Activated T-cell treated with anti-CD3 and anti-CD28 coated beads, Interleukin-2, amount 50 U/mL, for 24 hours (primary cell): ENCODE results near the gene LGI1.

Source experiments
- DNase-seq: peaks from one replicate; pipeline ENCODE4 v3.0.0-alpha.2; 2020
- H3K27ac Mint-ChIP-seq: 2 replicates; pipeline ENCODE4 v1.8.0; 2020; ENCODE audit warnings: mild to moderate bottlenecking, mixed read lengths
- H3K27me3 Mint-ChIP-seq: 2 replicates; pipeline ENCODE4 v1.8.0; 2020; ENCODE audit warnings: mixed read lengths
- H3K36me3 Mint-ChIP-seq: 2 replicates; pipeline ENCODE4 v1.8.0; 2020; ENCODE audit warnings: low read depth, mixed read lengths
- H3K4me1 Mint-ChIP-seq: 2 replicates; pipeline ENCODE4 v1.8.0; 2020; ENCODE audit warnings: low read depth, mixed read lengths
- H3K4me3 Mint-ChIP-seq: 2 replicates; pipeline ENCODE4 v1.8.0; 2020; ENCODE audit warnings: mild to moderate bottlenecking, moderate library complexity, mixed read lengths
- H3K9me3 Mint-ChIP-seq: 2 replicates; pipeline ENCODE4 v1.8.0; 2020; ENCODE audit warnings: mixed read lengths

The LGI1 gene

DNA sequence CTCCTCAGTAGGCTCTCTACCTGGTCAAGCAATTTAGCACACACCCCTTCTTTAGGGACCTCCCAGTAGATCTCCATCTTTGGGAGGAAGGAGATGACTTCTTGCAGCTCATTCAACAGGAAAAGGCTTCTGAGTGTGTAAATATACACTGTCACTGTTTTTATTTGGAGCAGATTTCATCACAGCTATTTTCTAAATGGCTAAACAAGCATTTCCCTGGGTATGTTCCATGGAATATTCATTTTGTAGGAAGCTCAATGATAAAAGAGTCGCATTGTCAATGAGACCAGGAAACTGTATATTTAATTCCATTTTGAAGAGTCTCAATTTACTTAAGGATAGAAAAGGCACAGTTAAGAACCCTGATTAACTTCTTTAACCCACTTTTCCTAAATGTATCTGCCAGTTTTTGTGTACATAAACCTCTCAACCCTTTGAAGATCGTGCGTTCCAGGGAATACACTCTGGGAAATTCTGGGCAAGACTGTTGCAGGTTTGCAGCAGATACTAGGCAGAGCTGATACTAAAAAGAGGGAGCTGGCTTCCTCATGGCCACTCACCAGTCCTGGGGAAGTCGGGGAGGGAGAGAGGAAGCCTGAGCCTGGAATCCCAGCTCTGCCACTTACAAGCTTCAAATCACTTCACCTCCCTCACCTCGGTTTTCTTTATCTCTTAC lies 10.1 kb downstream of the LGI1 start:
- Mint-ChIP-seq H3K4me3 (no peak overlapping the region), H3K36me3 (no peaks in the 10 kb centered on the region), H3K4me1 (no peaks in the 10 kb centered on the region), H3K27ac (no peak overlapping the region), H3K27me3 (peaks cover 26% of the 10 kb centered on the region), H3K9me3 (no peaks in the 10 kb centered on the region)
- no peak for DNase-seq

DNA sequence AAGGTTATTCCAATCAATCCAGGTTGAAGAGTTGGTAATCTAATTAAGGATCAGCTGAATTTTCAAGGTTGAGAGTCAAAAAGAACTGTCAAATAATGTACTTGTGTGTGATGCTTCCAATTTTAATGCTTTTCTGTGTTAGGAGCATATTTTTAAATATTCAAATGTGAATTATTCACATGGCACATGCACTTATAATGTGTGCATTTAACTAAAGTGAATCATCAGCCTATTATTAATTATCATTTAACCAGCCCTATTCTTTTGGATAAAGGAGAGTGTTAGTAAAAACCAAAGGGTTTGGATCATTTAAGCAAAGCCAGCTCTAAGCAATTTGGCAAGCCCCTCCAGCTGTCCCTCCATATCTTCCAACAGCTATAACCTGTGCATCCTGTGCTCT lies 11.2 kb downstream of the LGI1 start:
- no peaks in the 10 kb centered on the region for H3K4me1 Mint-ChIP-seq
- H3K36me3 Mint-ChIP-seq, result no peaks in the 10 kb centered on the region
- no peak overlapping the region for H3K27ac Mint-ChIP-seq
- DNase-seq, result no peak
- H3K27me3 Mint-ChIP-seq, result peaks cover 17% of the 10 kb centered on the region
- H3K9me3 Mint-ChIP-seq, result no peaks in the 10 kb centered on the region
- H3K4me3 Mint-ChIP-seq, result no peak overlapping the region

- Mint-ChIP-seq H3K4me1 (no peaks in the 10 kb centered on the region), H3K36me3 (no peaks in the 10 kb centered on the region), H3K27ac (no peak overlapping the region), H3K27me3 (peaks cover 24% of the 10 kb centered on the region), H3K4me3 (no peak overlapping the region), H3K9me3 (no peaks in the 10 kb centered on the region)
- DNase-seq, result no peak
Measured at GRCh38 chr10:93771354-93771753, 13.6 kb downstream of the LGI1 start.

DNA sequence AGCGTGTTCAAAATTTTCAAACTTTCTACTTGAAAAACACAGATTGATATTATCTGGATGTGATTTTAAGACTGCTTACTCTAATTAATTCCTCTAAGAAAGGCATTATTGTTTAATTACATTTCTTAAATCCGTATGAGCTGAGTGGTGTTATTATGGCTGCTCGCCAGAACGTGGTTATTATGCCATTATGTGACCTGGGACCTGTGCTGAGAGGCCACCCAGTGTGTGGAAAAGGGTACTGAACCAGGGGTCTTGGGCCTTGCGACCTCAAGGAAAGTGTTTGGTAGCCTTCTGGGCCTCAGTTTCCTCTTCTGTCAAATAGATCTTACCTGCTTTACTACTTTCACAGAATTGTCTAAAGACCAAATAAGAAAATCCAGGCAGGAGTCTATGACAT lies 15.4 kb downstream of the LGI1 start:
- no peak overlapping the region for H3K27ac Mint-ChIP-seq
- H3K36me3 Mint-ChIP-seq, result no peaks in the 10 kb centered on the region
- peaks cover 20% of the 10 kb centered on the region for H3K27me3 Mint-ChIP-seq
- no peaks in the 10 kb centered on the region for H3K4me1 Mint-ChIP-seq
- DNase-seq, result no peak
- H3K9me3 Mint-ChIP-seq, result no peaks in the 10 kb centered on the region
- H3K4me3 Mint-ChIP-seq, result no peak overlapping the region

GRCh38 chr10:93773705-93774104 lies 16.0 kb downstream of the LGI1 start:
- Mint-ChIP-seq H3K4me3 (no peak overlapping the region), H3K9me3 (no peaks in the 10 kb centered on the region), H3K4me1 (no peaks in the 10 kb centered on the region), H3K27me3 (peaks cover 16% of the 10 kb centered on the region), H3K27ac (no peak overlapping the region), H3K36me3 (no peaks in the 10 kb centered on the region)
- DNase-seq, result no peak

DNA sequence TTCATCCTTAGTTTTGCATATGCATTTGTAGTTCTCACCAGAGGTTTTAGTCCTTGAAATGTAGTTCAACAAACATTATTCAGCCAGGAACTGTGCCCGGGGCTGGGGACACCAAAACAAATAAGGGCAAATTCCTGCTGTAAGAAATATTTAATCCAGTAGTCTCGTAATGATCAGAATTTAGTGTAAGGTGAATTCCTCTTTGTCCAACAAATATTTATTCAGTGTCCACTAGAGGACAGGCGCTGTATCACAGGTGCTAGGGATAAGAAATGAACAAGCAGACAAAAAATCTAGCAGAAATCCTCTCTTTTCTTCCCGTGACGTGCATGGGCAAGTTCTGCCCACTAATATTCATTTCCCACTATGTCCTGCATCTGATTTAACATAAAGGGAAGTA lies 17.6 kb downstream of the LGI1 start:
- H3K27ac Mint-ChIP-seq, result no peak overlapping the region
- no peaks in the 10 kb centered on the region for H3K36me3 Mint-ChIP-seq
- H3K9me3 Mint-ChIP-seq, result no peaks in the 10 kb centered on the region
- H3K27me3 Mint-ChIP-seq, result peaks cover 13% of the 10 kb centered on the region
- H3K4me3 Mint-ChIP-seq, result no peak overlapping the region
- H3K4me1 Mint-ChIP-seq, result no peaks in the 10 kb centered on the region
- DNase-seq, result no peak

- Mint-ChIP-seq H3K9me3 (no peaks in the 10 kb centered on the region), H3K27ac (no peak overlapping the region), H3K36me3 (no peaks in the 10 kb centered on the region), H3K4me3 (no peak overlapping the region), H3K4me1 (no peaks in the 10 kb centered on the region), H3K27me3 (peaks cover 12% of the 10 kb centered on the region)
- no peak for DNase-seq
Measured at GRCh38 chr10:93777092-93777491, 19.4 kb downstream of the LGI1 start.

DNA sequence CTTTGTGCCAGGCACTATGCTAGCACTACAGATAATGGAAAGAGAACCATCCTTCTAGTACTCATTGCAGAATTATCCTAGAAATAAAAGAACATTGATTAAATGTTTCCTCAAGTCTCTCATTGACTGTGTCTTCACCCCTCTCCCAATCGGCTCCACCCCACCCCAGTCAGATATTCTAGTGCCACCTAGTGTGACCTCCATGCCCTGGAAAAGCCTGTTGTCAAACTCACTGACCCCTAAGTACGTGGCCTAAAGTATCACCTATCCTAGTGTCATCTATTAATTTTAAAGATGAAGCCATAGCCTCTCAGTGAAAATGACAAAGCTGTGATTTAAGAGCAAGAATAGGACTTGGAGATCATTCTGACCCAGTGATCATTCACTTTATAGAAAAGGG lies 26.3 kb downstream of the LGI1 start:
- no peak overlapping the region for H3K27ac Mint-ChIP-seq
- no peaks in the 10 kb centered on the region for H3K36me3 Mint-ChIP-seq
- no peak overlapping the region for H3K4me3 Mint-ChIP-seq

GRCh38 chr10:93788413-93789208 lies 30.9 kb downstream of the LGI1 start:
- Mint-ChIP-seq H3K9me3 (no peaks in the 10 kb centered on the region), H3K4me3 (no peak overlapping the region), H3K36me3 (no peaks in the 10 kb centered on the region), H3K27me3 (peaks cover 36% of the 10 kb centered on the region), H3K27ac (no peak overlapping the region), H3K4me1 (no peaks in the 10 kb centered on the region)
- DNase-seq, result no peak

More for the DNA sequence above, 26.3 kb downstream of the LGI1 start:
- no peak for DNase-seq
- H3K27me3 Mint-ChIP-seq, result peaks cover 14% of the 10 kb centered on the region
- H3K9me3 Mint-ChIP-seq, result no peaks in the 10 kb centered on the region
- H3K4me1 Mint-ChIP-seq, result no peaks in the 10 kb centered on the region

DNA sequence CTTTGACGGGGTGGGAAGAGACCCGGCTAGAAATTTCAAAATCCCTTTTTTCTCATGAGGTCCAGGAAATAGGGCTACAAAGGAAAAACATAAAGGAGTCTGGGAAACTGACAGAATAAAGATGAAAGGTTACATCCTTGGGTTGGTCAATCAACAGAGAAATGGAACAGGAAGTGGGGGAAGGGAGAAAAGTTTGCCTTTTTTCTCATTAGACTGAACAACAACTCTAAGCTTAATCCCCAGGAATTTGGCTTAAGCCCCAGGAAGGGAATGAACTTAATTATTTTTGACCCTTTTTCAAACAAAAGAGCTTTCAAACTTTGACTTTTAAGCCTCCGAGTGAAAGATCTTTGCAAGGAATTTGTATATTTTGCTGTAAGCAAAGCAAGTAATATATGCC lies 32.7 kb downstream of the LGI1 start:
- Mint-ChIP-seq H3K4me1 (no peaks in the 10 kb centered on the region), H3K4me3 (no peak overlapping the region), H3K36me3 (no peaks in the 10 kb centered on the region), H3K27ac (no peak overlapping the region), H3K9me3 (no peaks in the 10 kb centered on the region), H3K27me3 (peaks cover 42% of the 10 kb centered on the region)
- DNase-seq, result no peak

DNA sequence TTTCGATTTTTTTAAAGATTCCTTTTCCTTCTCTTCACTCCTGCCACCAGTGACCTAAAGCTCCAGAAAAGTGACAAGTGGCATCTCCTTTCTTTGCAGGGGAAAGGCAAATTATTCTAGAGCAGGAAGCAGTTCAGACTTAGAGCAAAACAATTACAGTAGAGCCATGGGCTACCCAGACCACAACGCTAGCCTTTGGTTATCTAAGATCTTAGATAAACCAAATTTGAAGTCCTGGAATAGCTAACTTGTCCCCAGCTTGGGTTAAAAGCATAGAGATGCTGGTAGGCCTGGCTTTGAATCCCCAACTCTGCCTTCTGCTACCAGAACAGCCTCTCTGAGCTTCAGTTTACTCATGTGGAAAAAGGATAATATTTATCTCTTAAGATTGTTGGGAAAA lies 38.4 kb downstream of the LGI1 start:
- H3K9me3 Mint-ChIP-seq, result no peaks in the 10 kb centered on the region
- no peak for DNase-seq
- H3K4me1 Mint-ChIP-seq, result no peaks in the 10 kb centered on the region
- peaks cover 18% of the 10 kb centered on the region for H3K27me3 Mint-ChIP-seq
- no peak overlapping the region for H3K4me3 Mint-ChIP-seq
- H3K27ac Mint-ChIP-seq, result no peak overlapping the region
- no peaks in the 10 kb centered on the region for H3K36me3 Mint-ChIP-seq

- Mint-ChIP-seq H3K4me3 (no peak overlapping the region), H3K27me3 (peaks cover 19% of the 10 kb centered on the region), H3K36me3 (no peaks in the 10 kb centered on the region), H3K27ac (no peak overlapping the region), H3K9me3 (no peaks in the 10 kb centered on the region), H3K4me1 (no peaks in the 10 kb centered on the region)
- no peak for DNase-seq
Measured at GRCh38 chr10:93797825-93798224, 40.1 kb downstream of the LGI1 start.

- DNase-seq, result no peak
- no peaks in the 10 kb centered on the region for H3K4me1 Mint-ChIP-seq
Measured at GRCh38 chr10:93799155-93799708, 41.5 kb downstream of the LGI1 start.

DNA sequence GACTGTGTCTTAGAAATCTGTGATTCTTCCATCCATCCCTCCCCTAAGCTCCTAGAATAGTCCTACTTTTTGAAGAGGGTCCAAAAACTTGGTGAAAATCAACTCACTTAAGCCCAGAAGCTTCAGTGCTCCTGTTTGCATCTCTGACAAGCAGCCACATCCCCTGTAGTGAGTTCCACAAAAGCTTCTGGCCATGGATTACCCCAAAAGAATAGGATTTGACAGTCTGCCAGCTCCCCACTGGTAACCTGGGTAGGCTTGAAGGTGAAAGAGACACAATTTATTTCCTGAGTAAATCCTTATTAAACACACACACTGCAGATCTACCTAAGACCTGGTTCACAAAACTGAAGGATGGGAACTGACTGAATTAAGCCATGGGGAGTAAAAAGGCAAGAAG lies 46.5 kb downstream of the LGI1 start:
- Mint-ChIP-seq H3K9me3 (no peaks in the 10 kb centered on the region), H3K27ac (no peak overlapping the region), H3K4me3 (no peak overlapping the region), H3K4me1 (no peaks in the 10 kb centered on the region), H3K27me3 (peaks cover 34% of the 10 kb centered on the region), H3K36me3 (no peaks in the 10 kb centered on the region)
- DNase-seq, result no peak

More at GRCh38 chr10:93799155-93799708, 41.5 kb downstream of the LGI1 start:
- no peak overlapping the region for H3K27ac Mint-ChIP-seq
- no peak overlapping the region for H3K4me3 Mint-ChIP-seq
- H3K27me3 Mint-ChIP-seq, result peaks cover 23% of the 10 kb centered on the region
- H3K36me3 Mint-ChIP-seq, result no peaks in the 10 kb centered on the region
- H3K9me3 Mint-ChIP-seq, result no peaks in the 10 kb centered on the region

- Mint-ChIP-seq H3K4me3 (no peak overlapping the region), H3K9me3 (no peaks in the 10 kb centered on the region), H3K4me1 (no peaks in the 10 kb centered on the region), H3K27ac (no peak overlapping the region), H3K36me3 (no peaks in the 10 kb centered on the region), H3K27me3 (peaks cover 37% of the 10 kb centered on the region)
- no peak for DNase-seq
Measured at GRCh38 chr10:93806903-93807302, 49.2 kb downstream of the LGI1 start.
